T-helper 17 cell (primary cell): ENCODE data around the gene CFAP100. TPM values are rescaled to one million over a fixed set of nuclear protein-coding genes. Genes with fewer than 3 reads are reported as not detected.

Experiments used
- ATAC-seq: fragments of 150-1000 bp; cut with Tn5 transposase; 2 replicates; pipeline ENCODE4 v1.10.0; 2021; ENCODE audit warnings: mild to moderate bottlenecking, moderate library complexity
- DNase-seq, 3 donors: peaks; one replicate each; pipeline versions ENCODE4 v3.0.0 to v3.0.0-alpha.2; 2020 to 2021
- H3K9me3 ChIP-seq: one replicate; pipeline ENCODE4 v1.7.0; 2013; ENCODE audit warnings: low read length, mild to moderate bottlenecking; ENCODE audit not compliant: control insufficient read depth, poor library complexity, severe bottlenecking
- H3K27ac Mint-ChIP-seq: one replicate; pipeline ENCODE4 v1.8.0; 2022; ENCODE audit warnings: mild to moderate bottlenecking, moderate library complexity, mixed read lengths
- H3K27me3 Mint-ChIP-seq: one replicate; pipeline ENCODE4 v1.8.0; 2022; ENCODE audit warnings: mixed read lengths
- H3K36me3 Mint-ChIP-seq: one replicate; pipeline ENCODE4 v1.8.0; 2022; ENCODE audit warnings: low read depth, mixed read lengths
- H3K4me1 Mint-ChIP-seq: one replicate; pipeline ENCODE4 v1.8.0; 2022; ENCODE audit warnings: mild to moderate bottlenecking, mixed read lengths
- H3K4me3 Mint-ChIP-seq: one replicate; pipeline ENCODE4 v1.8.0; 2022; ENCODE audit warnings: mild to moderate bottlenecking, moderate library complexity, mixed read lengths
- total RNA-seq, 4 donors: library from RNA in 2 of 4; stranded (reverse) in 2 of 4; gene quantifications; one replicate each; pipeline ENCODE4 v1.2.3 and lab custom pipeline; 2022 to 2026

Gene CFAP100
- total RNA-seq, 2 donors from 2014 or later = not detected

DNA sequence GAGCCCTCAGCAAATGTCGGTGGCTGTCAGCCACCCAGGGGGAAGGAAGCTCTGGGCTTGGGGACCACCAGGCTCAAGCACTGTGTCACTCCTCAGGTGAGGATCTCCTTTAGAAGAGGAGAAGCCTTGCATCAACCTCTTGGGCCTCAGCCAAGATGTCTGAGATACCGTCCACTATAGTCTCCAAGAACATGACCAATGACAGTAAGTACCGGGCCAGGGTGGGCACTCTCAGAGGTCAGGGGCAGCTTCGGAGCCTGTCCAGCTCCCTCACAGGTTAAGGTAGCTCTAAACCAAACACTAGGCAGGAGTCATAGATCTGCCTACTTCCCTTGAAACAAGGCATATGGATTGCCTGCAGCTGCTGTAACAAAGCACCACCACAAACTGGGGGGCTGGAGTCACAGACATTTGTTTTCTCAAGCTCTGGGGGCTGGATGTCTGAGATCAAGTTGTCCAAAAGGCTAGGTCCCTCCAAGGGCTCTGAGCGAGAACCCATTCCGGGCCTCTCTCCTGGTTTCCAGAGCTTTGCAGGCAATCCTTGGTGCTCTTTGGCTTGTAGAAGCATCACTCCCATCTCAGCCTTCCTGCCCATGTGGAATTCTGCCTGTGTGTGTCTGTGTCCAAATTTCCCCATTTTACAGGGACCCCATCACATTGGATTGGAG is 1.3 kb downstream of the CFAP100 start:
- H3K4me1 Mint-ChIP-seq = peaks cover 6% of the 10 kb centered on the region
- H3K4me3 Mint-ChIP-seq = no peak overlapping the region
- no peak for DNase-seq
- no peak overlapping the region for H3K27ac Mint-ChIP-seq
- H3K36me3 Mint-ChIP-seq = peaks cover 4% of the 10 kb centered on the region
- no peak for ATAC-seq
- H3K9me3 ChIP-seq = no peaks in the 10 kb centered on the region
- peaks cover 65% of the 10 kb centered on the region for H3K27me3 Mint-ChIP-seq

DNA sequence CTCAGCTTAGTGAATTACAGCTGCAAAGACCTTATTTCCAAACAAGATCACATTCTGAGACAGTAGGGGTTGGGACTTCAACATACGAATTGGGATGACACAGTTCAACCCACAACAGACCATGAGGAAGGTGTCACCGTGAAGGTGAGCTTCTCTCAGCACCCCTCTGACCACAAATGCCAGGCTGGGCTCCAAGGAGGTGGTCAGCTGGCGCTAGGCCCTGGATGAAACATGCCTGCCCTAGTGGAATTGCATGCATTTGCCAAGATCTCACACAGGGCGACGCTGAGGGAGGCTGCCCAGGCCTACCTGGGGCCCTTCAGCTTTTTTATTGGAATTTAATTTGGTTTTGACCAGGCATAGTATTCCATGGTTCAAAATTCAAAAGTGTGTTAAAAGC is 1.8 kb downstream of the CFAP100 start:
- ATAC-seq (no peak), DNase-seq (no peak)
- peaks cover 65% of the 10 kb centered on the region for H3K27me3 Mint-ChIP-seq
- H3K27ac Mint-ChIP-seq = no peak overlapping the region
- no peak overlapping the region for H3K4me3 Mint-ChIP-seq
- peaks cover under 1% of the 10 kb centered on the region for H3K4me1 Mint-ChIP-seq
- peaks cover 4% of the 10 kb centered on the region for H3K36me3 Mint-ChIP-seq
- no peaks in the 10 kb centered on the region for H3K9me3 ChIP-seq

DNA sequence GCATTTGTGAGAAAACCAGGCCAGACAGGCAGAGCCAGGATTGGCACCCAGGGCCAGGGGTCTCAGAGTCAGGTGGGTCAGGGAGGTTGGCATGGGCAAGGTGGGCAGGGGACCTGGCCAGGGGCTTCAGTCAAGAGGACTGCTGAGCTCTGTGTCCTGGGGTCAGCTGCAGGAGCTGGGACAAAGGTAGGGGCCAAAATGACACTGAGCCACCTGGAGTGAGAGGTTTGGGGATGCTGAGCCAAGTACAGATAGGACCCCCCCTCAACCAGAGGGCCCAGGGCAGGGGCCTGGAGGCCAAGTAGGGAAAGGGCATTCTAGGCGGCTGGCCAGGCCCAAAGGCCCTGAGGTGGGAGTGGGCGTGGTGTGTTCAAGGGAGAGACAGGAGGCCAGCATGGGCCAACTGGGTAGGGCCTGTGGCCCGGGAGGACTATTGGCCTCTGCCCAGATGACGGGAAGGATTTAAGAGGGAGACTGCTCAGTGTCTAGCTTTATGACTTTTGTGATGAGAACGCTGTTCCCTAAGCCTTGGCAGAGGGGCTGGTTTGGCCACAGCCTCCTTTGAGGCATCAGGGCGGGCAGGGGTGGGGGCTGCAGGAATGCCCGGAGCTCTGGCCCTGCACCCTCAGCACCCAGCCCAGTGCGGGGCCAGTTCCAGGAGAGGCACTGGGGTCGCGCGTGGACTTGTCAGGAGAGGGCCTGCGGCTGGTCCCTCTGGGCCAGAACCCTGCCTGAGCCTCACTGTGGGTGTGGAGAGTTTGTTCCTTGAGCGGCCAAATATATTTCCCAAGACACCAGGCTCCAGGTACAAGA is 3.1 kb downstream of the CFAP100 start:
- no peak for DNase-seq
- Mint-ChIP-seq H3K27ac (no peak overlapping the region), H3K4me1 (no peaks in the 10 kb centered on the region), H3K4me3 (no peak overlapping the region), H3K27me3 (peaks cover 65% of the 10 kb centered on the region), H3K36me3 (peaks cover 4% of the 10 kb centered on the region)
- no peak for ATAC-seq
- H3K9me3 ChIP-seq = no peaks in the 10 kb centered on the region

DNA sequence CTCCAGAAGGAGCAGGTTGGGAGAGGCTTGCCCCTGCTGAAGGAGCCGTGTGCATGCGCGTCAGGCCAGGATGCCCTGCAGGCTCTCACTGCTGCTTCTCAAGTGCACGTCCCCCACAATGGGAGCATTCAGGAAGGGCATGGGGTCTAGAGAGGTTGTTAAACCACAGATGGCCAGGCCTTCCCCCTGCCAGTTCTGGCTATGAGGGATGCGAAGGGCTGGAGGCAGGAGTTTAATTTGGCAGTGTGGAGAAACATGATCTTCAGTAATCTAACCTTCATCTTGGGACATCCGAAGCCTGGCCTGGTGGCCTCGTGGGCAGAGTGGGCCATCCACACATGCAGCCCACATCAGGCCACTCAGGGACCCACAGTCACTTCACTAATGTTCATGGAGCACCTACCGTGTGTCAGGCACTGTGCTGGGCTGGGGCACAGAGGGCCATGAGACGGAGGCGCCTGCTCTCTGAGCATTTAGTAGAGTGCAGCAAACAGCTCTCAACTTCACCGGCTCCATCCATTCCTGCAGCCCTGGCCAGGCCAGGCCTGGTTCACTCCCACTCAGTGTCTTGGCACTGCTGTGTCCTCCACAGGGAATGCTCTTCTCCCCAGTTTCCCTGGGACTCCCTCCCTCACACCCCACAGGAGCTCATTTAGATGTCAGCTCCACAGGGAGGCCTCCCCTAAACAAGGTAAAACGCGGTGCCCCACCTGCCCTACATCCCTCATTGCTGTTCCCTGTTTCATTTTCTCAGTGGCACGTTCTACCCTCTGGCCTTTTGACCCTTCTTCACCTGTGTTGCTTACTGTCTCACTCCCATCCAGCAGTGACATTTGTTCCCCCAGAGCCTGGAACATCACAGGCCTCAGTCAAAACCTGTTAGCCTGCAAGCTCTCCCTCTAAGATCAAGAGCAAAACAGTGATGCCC is 4.0 kb downstream of the CFAP100 start:
- H3K9me3 ChIP-seq = no peaks in the 10 kb centered on the region
- Mint-ChIP-seq H3K4me3 (no peak overlapping the region), H3K27ac (no peak overlapping the region), H3K36me3 (peaks cover 4% of the 10 kb centered on the region), H3K27me3 (peaks cover 59% of the 10 kb centered on the region), H3K4me1 (no peaks in the 10 kb centered on the region)
- no peak for ATAC-seq
- DNase-seq = no peak

DNA sequence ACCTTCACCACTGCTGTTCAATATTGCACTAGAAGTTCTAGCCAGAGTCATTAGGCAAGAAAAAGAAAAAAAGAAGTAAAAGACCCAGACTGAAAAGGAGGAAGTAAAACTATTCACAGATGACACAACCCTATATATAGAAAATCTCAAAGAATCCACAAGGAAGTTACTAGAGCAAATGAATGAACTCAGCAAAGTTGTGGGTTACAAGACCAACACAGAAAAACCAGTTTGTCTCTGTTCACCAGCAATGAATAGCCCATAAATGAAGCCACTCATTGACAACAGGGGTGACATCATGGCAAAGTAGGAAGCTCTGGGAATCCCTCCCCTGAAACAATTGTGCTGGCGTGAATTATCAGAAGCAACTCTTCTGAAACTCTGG is 4.6 kb downstream of the CFAP100 start:
- Mint-ChIP-seq H3K4me1 (no peaks in the 10 kb centered on the region), H3K4me3 (no peak overlapping the region), H3K27ac (no peak overlapping the region), H3K36me3 (peaks cover 4% of the 10 kb centered on the region), H3K27me3 (peaks cover 58% of the 10 kb centered on the region)
- DNase-seq = no peak
- ATAC-seq = no peak
- H3K9me3 ChIP-seq = no peaks in the 10 kb centered on the region

DNA sequence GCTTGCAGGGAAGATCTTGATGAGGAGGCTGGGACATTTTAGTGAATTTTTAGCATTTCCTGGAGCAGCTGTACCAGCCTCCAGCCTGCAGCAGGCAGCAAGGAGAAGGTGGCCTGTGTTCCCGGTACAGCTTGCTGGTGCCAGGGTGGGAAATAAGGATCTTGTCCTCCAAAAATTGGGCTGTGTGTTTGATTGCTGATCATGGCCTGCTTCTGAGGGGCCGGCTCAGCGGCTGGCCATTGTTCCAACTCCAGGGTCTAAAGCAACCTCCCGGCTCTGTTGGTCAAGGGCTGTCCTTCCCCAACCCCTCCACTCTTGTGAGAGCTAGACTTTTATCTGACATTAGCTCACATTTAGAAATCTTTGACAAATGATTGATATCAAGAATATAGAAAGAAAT is 5.0 kb downstream of the CFAP100 start:
- DNase-seq = no peak
- Mint-ChIP-seq H3K4me1 (no peaks in the 10 kb centered on the region), H3K27ac (no peak overlapping the region), H3K36me3 (peaks cover 4% of the 10 kb centered on the region), H3K4me3 (no peak overlapping the region), H3K27me3 (peaks cover 60% of the 10 kb centered on the region)
- no peaks in the 10 kb centered on the region for H3K9me3 ChIP-seq
- no peak for ATAC-seq

DNA sequence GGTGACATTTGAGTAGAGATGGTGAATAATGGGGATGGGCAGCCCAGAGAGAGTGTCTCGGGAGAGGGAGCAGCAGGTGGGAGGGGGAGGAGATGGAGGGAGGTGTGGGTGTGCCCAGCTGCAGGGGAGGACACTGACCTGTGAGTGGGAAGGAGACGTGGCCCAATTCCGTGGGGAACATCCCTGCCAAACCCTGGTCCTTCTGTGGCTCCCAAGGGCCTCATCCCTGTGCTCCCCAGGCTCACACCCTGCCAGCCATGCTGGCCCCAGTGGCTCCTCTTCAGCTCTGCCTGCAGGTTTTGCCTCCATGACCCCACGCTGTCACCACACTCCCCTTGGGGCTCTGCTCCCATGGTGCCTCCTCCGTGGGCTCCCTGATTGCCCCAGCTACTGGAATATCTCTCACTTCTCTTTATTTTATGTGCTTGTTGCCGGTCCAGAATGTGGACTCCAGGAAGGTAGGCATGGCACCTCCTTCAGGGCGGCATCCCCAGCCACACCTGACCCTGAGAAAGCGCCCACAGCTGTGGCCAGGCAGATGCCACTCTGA is 7.0 kb downstream of the CFAP100 start:
- Mint-ChIP-seq H3K27me3 (peaks cover 56% of the 10 kb centered on the region), H3K27ac (no peak overlapping the region), H3K36me3 (no peaks in the 10 kb centered on the region), H3K4me3 (no peak overlapping the region), H3K4me1 (no peaks in the 10 kb centered on the region)
- no peaks in the 10 kb centered on the region for H3K9me3 ChIP-seq
- no peak for ATAC-seq
- DNase-seq = no peak

DNA sequence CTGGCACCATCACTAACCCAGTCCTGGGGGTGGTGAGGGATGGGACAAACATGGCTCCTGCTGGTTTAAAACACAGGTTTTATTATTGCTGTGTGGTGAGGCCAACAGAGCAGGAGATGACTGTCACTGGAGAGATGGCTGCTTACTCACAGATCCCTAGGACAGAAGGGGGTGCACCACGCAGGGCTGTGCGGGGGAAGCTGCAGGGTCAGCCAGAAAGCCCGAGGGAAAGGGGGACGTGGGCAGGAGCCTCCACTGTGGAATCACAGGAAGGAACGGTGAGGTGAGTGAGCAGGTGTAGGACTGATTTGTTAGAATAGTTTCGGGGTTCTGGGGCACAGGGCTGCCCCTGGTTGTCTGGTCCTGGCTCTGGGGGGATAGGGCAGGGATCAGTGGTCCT is 7.5 kb downstream of the CFAP100 start:
- Mint-ChIP-seq H3K27ac (no peak overlapping the region), H3K4me1 (no peaks in the 10 kb centered on the region), H3K27me3 (peaks cover 56% of the 10 kb centered on the region)

DNA sequence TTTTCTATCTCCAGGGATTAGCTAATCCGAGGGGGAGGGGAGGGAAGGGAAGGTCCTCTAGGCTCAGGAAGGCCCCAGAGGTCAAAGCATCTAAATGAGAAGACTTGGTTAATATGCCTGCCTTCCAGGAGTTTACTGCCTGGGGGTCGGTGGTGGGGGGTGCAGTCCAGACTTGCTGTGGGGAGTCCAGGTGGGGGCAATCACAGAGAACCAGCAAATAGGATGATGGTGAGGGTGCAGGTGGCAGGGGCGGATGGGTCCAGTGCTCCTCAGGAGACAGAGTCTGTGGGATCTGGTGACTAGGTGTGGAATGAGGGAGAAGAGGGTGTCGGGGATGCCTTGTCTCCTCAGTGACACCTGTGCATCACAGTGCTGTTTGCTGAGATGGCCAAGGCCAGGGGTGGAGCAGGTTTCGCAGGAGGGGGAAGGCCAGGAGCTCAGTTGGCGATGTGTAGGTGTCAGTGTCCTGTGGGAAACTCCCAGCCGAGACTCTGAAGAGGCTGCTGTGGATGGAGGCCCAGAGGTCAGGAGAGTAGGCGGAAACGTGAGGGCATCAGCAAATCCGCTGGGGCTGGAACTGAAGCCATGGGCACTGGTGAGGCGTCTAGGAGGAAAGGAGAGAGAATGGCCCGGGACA is 8.1 kb downstream of the CFAP100 start:
- peaks cover 52% of the 10 kb centered on the region for H3K27me3 Mint-ChIP-seq
- no peak for ATAC-seq
- DNase-seq = no peak
- H3K4me3 Mint-ChIP-seq = peak overlapping the region; percentile 57
- H3K36me3 Mint-ChIP-seq = no peaks in the 10 kb centered on the region
- no peaks in the 10 kb centered on the region for H3K9me3 ChIP-seq
- H3K27ac Mint-ChIP-seq = no peak overlapping the region
- no peaks in the 10 kb centered on the region for H3K4me1 Mint-ChIP-seq

More for the DNA sequence above, 7.5 kb downstream of the CFAP100 start:
- no peak for DNase-seq
- Mint-ChIP-seq H3K4me3 (no peak overlapping the region), H3K36me3 (no peaks in the 10 kb centered on the region)
- ATAC-seq = no peak
- no peaks in the 10 kb centered on the region for H3K9me3 ChIP-seq

DNA sequence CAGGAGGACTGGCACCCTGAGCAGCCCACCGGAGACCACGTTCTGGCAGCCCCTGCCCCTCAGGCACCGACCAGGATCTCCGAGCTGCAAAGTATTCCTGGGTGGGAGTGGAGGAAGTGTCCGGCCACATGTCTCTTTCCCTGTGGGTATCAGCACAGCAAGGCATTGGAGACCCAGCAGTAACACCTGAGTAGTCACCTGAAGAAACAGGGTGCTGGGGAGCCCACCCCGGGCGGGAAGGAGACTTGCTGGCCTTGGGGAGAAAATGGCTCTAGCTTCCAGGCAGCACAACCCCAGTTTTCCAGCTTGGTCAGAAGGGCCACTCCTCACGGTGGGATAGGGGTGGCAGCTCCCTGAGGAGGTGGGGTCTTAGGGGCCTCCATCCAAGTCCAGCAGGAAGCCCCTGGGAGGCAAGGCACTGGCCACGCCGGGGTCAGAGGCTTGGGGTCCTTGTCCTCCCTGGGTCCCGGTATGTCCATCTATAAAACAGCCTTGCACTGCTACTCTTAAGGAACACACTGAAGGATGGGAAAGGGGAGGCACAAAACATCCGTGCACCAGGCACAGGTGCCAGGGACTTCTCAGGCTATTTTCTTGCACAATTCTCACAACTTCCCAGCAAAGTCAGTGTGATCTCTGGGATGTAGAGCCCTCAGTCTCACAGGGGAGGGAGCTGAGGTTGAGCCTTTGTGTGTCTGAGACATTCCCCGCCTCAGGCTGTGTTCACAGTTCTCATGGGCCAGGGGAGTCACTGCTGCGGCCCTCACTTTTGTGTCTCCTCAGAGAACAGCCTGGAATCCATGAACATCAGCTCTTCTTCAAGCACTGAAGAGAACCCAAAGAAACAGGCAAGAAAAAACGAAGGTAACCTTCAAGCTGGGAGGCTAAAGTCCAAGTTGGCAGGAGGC is 11.9 kb downstream of the CFAP100 start:
- Mint-ChIP-seq H3K36me3 (no peaks in the 10 kb centered on the region), H3K4me3 (no peak overlapping the region), H3K4me1 (no peaks in the 10 kb centered on the region), H3K27ac (no peak overlapping the region), H3K27me3 (peaks cover 48% of the 10 kb centered on the region)
- ATAC-seq = no peak
- no peak for DNase-seq
- H3K9me3 ChIP-seq = no peaks in the 10 kb centered on the region

DNA sequence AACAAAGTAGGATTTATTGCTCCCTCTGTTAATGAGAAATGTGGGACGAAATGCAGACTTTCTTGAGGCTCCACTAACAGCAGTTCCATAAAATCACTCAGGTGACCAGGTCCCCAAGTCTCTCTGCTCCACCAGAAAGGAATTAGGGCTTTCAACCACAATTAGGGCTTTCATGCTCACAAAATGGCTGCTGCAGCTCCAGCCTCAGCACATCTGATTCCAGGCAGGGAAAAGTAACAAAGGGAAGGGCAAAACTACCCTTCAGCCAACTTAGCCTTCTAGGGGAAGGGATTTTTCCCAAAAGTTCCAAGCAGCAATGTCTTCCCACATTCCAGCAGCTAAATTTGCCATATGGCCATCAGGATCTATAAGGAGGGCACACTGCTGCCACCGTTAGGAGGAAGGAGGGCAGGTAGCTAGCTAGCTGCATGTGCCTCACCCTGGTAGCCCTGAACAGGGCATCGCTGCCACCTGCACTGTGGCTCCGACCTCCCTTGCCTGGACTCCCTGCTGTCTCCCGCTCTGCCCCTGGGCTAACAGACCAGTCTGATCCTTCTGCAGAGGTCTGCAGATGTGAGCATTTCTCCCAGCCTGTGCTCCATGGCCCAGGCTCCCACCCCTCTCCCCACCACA is 12.8 kb downstream of the CFAP100 start:
- DNase-seq (no peak), ATAC-seq (no peak)
- no peaks in the 10 kb centered on the region for H3K4me1 Mint-ChIP-seq

More for the DNA sequence above, 12.8 kb downstream of the CFAP100 start:
- Mint-ChIP-seq H3K4me3 (no peak overlapping the region), H3K27me3 (peaks cover 46% of the 10 kb centered on the region), H3K27ac (no peak overlapping the region), H3K36me3 (no peaks in the 10 kb centered on the region)
- H3K9me3 ChIP-seq = no peaks in the 10 kb centered on the region
